Activated CD4-positive, CD25-positive, alpha-beta regulatory T cell treated with anti-CD3 and anti-CD28 coated beads, Interleukin-2, amount 50 U/mL, for 16 hours (primary cell): ENCODE results near the gene NAPSA.
"Not testable (repeated sequence)": the region's sequence is repeated elsewhere in the genome, so short reads cannot be mapped to it uniquely, and the experiment has no call there.

Source experiments
- DNase-seq: peaks from one replicate; pipeline ENCODE4 v3.0.0-alpha.2; 2020; ENCODE audit warnings: low read depth, low spot score

NAPSA gene

DNA sequence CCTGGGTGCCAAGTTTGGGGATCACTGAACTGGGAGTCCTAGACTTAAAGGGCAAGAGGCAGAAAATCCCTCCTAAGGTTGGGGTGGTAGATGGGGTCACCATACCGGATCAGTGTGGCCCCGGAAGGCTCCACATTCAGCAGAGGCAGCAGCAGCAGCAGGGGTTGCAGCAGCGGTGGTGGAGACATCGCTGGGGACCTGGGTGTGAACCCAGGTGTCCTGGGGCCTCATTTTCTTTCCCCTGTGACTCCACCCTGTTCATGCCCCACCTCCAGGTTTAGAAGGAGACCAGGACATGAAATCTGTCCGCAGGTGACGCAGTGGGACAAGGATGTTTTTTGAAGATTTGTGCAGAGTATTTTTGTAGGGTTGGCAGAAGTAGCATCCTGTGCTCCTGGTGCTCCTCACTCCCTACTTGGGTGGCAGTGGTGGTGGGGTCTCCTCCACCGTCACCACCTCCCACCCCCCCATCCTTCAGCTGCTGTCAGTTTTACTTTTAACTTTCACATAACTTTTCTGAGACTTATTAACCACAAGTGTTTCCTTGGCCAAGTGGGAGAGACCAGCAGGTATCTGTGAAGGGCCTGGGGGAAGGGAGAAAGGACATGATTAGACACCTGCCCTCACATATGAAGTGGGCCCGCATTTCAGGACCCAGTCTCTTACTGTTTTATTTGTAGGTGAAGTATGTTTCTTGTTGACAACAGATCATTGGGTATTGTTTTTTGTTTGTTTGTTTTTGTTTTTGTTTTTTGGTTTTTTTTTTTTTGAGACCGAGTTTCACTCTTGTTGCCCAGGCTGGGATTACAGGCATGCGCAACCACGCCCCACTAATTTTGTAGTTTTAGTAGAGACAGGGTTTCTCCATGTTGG lies at the start of gene NAPSA:
Gene NAPSA (minus strand): TSS at position 206 of the 873 bp plus-strand sequence. CDS start 18 bp downstream, at position 188.
- DNase-seq = no peak

DNA sequence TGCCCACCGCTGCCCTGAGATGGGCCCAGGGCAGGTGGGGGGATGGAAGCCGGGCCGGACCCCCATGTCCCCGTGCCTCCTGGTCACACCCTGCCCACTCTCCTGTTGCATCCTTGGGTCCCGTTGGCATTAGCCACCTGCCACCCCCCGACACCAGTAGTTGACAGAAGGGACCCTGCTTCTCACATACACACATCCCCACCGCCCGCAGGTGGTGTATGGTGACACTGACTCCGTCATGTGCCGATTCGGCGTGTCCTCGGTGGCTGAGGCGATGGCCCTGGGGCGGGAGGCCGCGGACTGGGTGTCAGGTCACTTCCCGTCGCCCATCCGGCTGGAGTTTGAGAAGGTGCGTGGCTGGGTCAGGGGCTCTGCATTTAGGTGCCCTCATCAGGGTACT lies 48.1 kb upstream of the NAPSA start:
- no peak for DNase-seq

DNA sequence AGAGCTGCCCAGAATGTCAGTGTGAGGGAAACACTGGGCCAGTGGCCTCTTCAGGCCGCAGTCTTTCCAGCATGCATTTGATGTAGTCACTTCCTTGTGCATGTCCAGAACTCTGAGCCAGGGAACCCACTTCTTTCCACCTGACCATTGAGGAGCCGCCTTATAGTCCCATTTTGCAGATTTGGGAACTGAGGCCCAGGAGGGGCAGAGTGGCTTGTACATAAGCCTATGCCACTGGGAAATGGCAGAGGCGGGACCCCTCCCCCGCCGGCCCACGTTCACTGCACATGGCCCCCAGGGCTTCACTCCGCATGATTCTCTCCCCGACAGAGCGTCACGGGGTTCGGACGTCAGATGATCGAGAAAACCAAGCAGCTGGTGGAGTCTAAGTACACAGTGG lies 47.7 kb upstream of the NAPSA start:
- DNase-seq = no peak

DNA sequence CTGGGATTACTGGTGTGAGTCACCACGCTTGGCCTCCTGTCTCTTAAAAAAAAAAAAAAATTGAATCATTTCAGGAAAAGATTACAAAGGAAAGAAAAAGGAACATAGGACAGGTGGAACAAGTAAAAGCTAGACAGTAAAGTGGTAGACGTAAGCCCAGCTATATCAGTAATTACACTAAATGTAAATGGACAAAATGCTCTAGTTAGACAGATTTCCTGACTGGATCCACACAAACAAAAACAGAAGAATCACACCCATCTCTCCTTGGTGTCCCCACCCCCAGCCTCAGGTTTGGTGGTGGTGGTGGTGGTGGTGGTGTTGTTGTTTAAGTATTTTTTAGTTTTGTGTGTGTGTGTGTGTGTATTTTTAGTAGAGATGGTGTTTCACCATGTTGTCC lies 47.0 kb upstream of the NAPSA start:
- DNase-seq = no peak

DNA sequence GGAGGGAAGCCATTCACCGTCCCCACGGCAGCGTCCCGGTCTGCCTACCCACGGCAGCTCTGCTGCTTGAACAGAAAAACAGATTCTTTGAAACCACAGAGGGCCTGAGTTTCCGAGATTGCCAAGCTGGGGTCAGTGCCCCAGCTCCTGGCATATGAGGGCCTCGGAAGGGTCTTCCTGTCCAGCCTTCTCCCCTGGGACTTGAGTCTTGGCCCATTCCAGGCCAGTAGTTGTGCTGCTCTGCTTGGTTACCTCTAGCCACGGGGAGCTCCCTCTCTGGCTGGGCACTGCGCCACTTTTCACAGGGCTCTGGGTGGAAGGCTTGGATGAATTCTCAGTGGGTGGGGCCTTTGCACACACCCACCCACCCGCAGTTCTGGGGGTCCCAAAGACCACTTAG lies 44.7 kb upstream of the NAPSA start:
- DNase-seq = no peak

DNA sequence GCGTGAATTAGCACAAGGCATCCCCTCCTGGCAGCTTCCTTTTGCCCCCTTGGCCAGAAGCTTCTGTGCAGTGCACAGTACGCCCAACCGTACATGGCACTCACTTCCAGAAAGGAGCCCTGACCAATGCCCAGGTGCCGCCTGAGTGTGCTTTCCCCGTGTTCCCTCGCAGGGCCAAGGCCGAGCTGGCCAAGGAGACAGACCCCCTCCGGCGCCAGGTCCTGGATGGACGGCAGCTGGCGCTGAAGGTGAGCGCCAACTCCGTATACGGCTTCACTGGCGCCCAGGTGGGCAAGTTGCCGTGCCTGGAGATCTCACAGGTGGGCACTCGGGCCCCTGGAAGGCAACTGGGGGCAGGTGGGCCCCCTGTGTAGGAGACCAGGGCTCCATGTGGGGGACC lies 43.9 kb upstream of the NAPSA start:
- DNase-seq = no peak

DNA sequence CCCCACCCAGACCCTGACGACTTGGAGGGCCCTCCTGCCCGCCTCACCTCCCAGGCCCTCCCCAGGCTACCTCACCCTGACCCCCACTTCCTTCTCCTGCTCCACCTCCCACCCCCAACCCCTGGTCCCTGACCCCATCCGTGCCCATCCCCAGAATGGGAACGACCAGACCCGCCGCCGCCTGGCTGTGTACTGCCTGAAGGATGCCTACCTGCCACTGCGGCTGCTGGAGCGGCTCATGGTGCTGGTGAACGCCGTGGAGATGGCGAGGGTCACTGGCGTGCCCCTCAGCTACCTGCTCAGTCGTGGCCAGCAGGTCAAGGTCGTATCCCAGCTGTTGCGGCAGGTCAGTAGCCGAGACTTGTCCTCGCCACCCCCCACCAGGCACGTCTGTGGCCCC lies 41.4 kb upstream of the NAPSA start:
- no peak for DNase-seq

DNA sequence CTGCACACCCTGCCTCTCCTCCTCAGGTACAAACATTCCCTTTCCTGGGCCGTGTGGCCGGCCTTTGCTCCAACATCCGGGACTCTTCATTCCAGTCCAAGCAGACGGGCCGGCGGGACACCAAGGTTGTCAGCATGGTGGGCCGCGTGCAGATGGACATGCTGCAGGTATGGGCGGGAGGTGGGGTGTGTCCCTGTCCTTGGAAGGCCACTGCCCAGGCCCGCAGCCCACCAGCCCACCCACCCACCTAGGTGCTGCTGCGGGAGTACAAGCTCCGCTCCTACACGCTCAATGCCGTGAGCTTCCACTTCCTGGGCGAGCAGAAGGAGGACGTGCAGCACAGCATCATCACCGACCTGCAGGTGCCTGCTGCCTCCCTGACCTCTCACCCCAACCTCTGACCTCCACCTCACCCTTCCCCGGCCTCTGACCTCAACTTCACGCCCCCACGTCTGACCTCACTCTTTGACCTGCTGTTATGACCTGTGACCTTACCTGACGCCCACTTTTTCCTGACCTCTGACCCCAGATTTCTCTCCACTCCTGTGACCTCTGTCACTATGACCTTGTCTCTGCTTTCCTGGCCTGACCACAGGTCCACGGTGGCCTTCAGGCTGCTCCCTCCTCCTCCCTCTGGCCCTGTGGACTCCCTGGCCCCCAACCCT lies 40.8 kb upstream of the NAPSA start:
- DNase-seq = no peak

DNA sequence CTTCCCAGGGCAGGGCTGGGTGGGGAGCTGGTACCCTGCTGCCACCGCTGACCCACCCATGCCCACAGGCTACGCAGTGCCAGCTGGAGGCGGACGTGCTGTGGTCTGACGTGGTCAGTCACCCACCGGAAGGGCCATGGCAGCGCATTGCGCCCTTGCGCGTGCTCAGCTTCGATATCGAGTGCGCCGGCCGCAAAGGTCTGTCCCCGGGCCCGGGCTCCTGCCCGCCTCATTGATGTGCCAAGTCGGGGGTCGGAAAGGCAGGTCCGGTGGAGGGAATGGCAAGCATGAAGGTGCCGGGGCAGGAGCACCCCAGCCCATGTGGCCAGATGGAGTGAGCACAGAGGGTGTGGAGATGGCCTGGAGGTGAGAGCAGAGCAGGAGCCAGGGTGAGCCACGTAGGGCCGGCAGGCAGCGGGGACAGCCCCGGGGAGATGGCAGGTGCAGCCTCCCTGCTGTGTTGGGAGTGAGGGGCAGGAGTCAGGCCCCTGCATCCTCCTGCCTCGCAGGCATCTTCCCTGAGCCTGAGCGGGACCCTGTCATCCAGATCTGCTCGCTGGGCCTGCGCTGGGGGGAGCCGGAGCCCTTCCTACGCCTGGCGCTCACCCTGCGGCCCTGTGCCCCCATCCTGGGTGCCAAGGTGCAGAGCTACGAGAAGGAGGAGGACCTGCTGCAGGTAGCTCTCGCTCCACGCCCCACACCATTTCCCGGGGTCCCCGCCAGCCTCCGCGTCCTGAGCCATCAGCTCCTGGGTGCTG lies 37.3 kb upstream of the NAPSA start:
- no peak for DNase-seq

DNA sequence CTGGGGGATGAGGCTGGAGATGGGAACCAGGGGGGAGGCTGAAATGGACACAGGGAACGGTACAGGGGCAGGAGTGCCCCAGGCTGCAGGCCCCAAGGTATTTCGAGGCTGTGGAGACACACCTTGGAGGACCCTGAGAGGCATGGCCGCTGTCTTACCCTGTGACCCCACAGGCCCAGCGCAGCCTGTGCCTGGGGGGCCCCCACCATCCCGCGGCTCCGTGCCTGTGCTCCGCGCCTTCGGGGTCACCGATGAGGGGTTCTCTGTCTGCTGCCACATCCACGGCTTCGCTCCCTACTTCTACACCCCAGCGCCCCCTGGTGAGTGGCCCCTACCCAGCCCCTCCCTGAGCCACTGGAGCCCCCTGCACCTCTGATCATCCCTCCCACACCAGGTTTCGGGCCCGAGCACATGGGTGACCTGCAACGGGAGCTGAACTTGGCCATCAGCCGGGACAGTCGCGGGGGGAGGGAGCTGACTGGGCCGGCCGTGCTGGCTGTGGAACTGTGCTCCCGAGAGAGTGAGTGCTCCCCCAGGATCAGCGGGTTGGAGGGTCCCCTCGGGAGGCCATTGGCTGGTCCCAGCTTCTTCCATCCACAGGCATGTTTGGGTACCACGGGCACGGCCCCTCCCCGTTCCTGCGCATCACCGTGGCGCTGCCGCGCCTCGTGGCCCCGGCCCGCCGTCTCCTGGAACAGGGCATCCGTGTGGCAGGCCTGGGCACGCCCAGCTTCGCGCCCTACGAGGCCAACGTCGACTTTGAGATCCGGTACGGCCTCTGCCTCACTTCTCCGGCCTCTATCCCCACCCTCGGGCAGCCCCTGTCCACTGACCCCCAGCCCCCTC lies 36.4 kb upstream of the NAPSA start:
- DNase-seq = no peak

DNA sequence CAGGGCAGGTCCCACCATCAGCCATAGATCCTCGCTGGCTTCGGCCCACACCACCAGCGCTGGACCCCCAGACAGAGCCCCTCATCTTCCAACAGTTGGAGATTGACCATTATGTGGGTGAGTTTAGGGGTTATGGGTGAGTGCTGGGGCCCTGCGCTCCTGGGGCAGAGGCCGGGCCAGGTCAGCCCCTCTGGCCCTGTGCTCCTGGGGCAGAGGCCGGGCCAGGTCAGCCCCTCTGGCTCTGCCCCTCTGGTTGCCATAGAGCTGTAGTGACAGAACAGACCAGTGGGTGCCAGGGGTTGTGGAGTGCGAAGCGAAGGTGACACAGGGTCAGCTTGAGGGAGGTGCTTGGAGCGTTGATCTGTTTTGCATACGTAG lies 33.9 kb upstream of the NAPSA start:
- DNase-seq = no peak

DNA sequence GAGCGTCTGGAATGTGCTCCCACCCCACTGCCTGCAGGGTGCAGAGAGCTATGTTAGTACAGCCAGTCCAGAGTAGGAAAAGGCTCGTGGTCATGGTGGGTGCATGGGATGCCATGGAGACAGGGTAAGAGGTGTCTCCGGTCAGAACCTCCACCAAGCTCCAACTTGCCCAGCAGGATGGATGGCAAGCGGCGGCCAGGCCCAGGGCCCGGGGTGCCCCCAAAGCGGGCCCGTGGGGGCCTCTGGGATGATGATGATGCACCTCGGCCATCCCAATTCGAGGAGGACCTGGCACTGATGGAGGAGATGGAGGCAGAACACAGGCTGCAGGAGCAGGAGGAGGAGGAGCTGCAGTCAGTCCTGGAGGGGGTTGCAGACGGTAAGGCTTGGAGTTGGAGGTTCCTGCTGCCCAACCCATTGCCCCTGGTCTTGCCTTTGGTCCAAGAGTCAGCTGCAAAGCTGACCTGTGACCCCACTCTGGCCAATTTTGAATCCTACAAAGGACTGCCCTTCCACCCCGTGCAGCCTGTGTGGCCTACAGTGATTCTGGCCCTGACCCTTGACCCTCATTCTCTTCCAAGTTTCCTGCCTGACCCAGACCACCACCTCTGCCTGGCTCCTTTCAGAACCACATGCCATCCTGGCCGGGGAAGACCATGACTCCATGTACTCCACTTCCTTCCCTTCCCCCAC lies 33.4 kb upstream of the NAPSA start:
- DNase-seq = no peak

DNA sequence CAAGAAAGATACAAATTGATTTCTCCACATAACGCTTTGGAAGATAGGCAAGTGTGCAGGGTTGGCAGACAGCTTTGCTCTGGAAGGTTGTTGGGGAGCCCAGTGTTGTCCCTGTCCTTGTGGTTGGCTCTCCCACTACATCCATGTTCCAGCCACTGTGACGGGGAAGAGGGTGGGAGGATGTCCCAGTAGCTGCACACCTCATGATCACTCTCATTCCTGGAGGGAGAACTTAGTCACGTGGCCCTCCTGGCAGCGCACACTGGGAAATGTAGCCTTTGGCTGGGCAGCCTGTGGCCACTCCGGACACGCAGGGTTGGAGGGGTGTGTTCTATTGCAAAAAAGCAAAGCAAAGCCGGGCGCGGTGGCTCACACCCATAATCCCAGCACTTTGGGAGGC lies 28.6 kb upstream of the NAPSA start:
- no peak for DNase-seq

DNA sequence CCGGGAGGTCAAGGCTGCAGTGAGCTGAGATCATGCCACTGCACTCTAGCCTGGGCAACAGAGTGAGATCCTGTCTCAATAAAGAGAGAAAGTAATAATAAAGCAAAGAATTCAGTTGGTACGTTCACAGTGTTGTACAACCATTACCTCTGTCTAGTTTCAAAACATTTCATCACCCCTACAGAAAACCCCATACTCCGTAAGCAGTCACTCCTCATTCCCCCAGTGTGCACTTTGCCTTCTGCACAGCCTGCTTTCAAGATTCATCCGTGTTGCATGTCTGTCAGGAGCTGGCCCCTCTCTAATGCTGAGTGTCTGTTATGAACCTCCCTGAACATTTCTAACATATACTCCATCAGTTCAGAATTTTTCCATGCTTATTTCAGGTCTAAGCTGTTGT lies 28.1 kb upstream of the NAPSA start:
- no peak for DNase-seq

DNA sequence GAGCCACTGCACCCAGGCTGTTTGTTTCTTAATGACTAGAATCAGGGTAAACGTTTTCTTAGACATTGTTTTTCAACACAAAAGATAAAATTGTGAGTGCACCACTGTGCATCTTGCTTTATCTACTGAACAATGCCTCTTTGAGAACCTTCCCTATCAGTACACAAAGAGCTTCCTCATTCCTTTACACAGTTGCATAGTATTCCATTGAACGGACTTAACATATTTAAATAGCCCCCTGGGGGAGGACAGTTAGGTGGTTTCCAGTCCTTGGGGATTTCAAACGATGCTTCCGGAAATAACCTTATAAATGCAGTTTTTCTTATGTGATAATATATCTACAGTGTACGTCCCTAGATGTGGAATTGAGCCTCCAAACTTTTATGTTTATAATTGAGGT lies 27.3 kb upstream of the NAPSA start:
- DNase-seq = no peak

DNA sequence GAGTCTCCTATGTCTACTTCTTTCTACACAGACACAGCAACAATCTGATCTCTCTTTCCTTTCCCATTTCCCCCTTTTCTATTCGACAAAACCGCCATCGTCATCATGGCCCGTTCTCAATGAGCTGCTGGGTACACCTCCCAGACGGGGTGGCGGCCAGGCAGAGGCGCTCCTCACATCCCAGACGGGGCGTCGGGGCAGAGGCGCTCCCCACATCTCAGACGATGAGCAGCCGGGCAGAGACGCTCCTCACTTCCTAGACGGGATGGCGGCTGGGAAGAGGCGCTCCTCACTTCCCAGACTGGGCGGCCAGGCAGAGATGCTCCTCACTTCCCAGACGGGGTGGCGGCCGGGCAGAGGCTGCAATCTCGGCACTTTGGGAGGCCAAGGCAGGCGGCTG lies 25.5 kb upstream of the NAPSA start:
- not testable (repeated sequence) for DNase-seq

DNA sequence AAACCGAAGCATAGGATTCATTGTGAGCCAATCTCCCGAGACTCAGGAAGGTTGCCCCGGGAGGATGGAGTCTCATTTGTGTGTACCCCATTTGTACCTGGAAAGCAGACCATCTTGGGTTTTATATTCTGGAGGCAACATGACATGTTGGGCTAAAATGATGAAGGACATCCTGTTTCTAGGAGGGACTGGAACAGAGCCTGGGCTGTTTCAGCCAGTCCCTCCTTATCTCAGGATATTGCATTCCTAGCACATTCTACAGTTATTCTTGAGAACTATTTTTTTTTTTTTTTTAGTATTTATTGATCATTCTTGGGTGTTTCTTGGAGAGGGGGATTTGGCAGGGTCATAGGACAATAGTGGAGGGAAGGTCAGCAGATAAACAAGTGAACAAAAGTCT lies 24.9 kb upstream of the NAPSA start:
- DNase-seq = not testable (repeated sequence)

DNA sequence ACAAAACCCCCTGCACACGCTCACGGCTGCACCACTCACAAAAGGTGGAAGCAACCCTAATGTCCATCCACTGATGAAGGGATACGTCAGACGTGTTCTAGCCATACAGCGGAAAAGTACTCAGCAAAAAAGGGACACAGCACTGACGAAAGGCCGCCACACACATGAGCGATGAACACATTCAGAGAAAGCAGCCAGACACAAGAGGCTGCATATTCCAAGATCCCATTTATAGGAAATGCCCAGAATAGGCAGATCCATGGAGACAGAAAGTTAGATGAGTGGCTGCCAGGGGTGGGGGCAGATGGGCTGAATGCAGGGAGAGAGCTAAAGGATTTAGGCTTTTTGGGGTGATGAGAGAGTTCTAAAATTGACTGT lies 22.4 kb upstream of the NAPSA start:
- no peak for DNase-seq

DNA sequence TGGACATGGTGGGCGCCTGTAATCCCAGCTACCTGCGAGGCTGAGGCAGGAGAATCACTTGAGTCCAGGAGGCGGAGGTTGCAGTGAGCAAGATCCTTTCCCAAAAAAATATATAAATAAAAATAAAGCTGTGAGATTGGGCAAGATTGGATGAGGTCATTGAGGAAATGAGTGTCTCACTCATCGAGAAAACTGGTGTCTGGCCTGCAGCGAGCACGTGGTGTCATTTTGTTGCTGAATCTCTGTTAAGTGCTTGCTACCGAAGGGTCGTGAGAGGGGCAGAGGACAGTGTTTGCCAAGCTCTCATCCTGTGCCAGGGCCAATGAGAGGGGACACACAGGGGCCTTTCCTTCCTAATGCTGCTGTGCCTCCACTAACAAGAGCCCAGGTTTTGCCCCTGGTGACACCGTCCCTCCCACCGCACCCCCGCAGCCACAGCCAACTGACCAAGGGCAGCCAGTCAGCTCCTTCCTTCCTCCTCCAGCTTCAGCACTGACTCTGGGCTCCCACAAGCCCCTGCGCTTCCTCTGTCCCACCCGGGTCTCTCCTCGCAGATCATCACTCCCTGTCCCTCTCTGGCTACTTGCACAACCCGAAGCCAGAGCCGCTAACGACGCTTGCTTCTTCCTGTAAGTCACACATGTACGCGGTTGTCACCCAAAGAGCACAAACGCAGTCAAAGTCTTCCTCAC lies 21.9 kb upstream of the NAPSA start:
- no peak for DNase-seq
